Adrenal gland (tissue), 12 donors: ENCODE results near the gene SEC24D. TPM values are rescaled to one million over a fixed set of nuclear protein-coding genes. Genes with fewer than 3 reads are reported as not detected.

Source experiments
- DNase-seq, 7 donors: peaks; one replicate each; pipeline ENCODE4 v3.0.0-alpha.2; 2019 to 2020
- H3K27ac ChIP-seq, 5 donors: fragments of 200-600 bp; sonication (generic) in 4 of 5; 1 replicate in 3 of 5; 2 replicates in 2 of 5; pipeline versions ENCODE4 v1.5.1 to v1.8.0; 2016 to 2020; ENCODE audit warnings: mild to moderate bottlenecking in 1 of 5
- H3K27me3 ChIP-seq: fragments of 200-600 bp; 2 replicates; pipeline ENCODE4 v1.8.0; 2021
- H3K36me3 ChIP-seq, 2 donors: fragments of 200-600 bp; replicated peaks in 1 of 2; 1 replicate in 1 of 2; 2 replicates in 1 of 2; pipeline versions ENCODE4 v1.5.1 to v1.8.0; 2018 to 2022
- H3K4me1 ChIP-seq, 2 donors: fragments of 200-600 bp; replicated peaks in 1 of 2; 1 replicate in 1 of 2; 2 replicates in 1 of 2; pipeline versions ENCODE4 v1.5.1 to v1.8.0; 2018 to 2021
- H3K4me3 ChIP-seq, 4 donors: fragments of 200-600 bp; sonication (generic) in 3 of 4; one replicate each; pipeline ENCODE4 v1.5.1; 2016 to 2018
- H3K9me3 ChIP-seq, 3 donors: fragments of 200-600 bp; sonication (generic) in 1 of 3; replicated peaks in 1 of 3; 1 replicate in 2 of 3; 2 replicates in 1 of 3; pipeline versions ENCODE4 v1.5.1 to v1.8.0; 2016 to 2021
- POLR2A ChIP-seq, 2 donors: fragments of 450-650 bp; IDR thresholded peaks; one replicate each; pipeline ENCODE4 v1.6.1; 2017; ENCODE audit warnings: antibody characterized with exemption in 2 of 2, mild to moderate bottlenecking in 2 of 2, moderate library complexity in 1 of 2
- WGBS, 4 donors: extraction: QIAGEN DNeasy Blood & Tissue Kit in 2 of 4; methylation state at CpG; one replicate each; pipeline versions ENCODE4 v1.1.5 to v1.1.7; 2013 to 2017; 5-methylcytosine and 5-hydroxymethylcytosine counted together
- intact Hi-C, 2 donors: fragments of 100-400 bp; cut with DNase I; formaldehyde crosslinking; loops; one replicate each; pipeline versions ENCODE4 v1.14.1 to v1.15.0; 2022 to 2023
- polyA plus RNA-seq, 3 donors: library from polyadenylated mRNA; stranded (reverse); fragments of 200-250 nt in 2 of 3; fragments of 350-450 nt in 1 of 3; fragmentation: Illumina TruSeq in 1 of 3; extraction: RNeasy Lipid Tissue Mini Kit (QIAGEN cat#74804) in 1 of 3; gene quantifications; one replicate each; pipeline ENCODE4 v1.2.3, GENCODE V29; 2013 to 2014
- total RNA-seq, 9 donors: library from RNA; depleted of rRNA in 4 of 9; stranded (reverse); fragments of >200 nt in 4 of 9; fragments of 120-200 nt in 1 of 9; fragmentation: NEBNext Ultra II Directional in 1 of 9; extraction: Animal tissue kit (Norgen Biotek cat#: 25700) in 1 of 9; gene quantifications; one replicate each; pipeline versions ENCODE4 v1.1.0 to v1.2.4, GENCODE V29; 2013 to 2023
- TF ChIP-seq, protein P1 (sequence below), 6 experiments: fragments of 450-650 bp in 4 of 6; fragments of 200-600 bp in 2 of 6; sonication (generic) in 1 of 6; IDR thresholded peaks; 1 replicate in 5 of 6; 2 replicates in 1 of 6; pipeline versions ENCODE4 v1.5.1 to v1.8.0; 2016 to 2021; ENCODE audit warnings: antibody characterized with exemption in 6 of 6, mild to moderate bottlenecking in 2 of 6, moderate library complexity in 1 of 6
- donor health status: healthy with polysubstance abuse.
- donor health status: Bipolar disorder and iron deficiency.
- donor health status: DM: yes; HTN: yes; CAD: no.
- donor health status: DM: no; HTN: no; CAD: no.
- donor health status: DM: no; HTN: no; CAD: no.
- donor health status: DM: yes; HTN: yes; CAD: no.

Gene SEC24D
- total and polyA plus RNA-seq, 12 donors: 5.3 to 93.6 (median 33.8) TPM

DNA sequence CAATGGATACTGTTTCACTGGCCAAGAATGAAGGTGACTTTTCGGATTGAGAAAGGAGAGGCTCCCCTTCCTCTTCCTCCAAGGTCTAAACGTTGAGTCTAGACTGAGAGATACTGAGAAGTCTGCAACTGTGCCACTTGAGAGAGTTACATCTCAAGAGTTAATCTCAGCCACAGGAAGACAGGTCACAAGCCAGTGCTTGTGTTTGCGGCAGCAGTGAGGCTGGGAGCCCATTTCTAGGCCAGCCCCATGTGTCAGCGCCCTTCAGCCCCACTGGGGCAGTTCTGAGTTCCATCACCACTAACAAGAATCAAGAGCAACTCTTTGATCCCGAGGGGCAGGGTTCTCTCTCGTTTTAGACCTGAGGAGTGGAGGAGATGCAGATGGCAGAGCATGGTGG is 7.3 kb upstream of the SEC24D start:
- TF ChIP-seq POLR2A (IDR thresholded peaks at IDR 0.05): no peak
- TF ChIP-seq, protein P1, sequence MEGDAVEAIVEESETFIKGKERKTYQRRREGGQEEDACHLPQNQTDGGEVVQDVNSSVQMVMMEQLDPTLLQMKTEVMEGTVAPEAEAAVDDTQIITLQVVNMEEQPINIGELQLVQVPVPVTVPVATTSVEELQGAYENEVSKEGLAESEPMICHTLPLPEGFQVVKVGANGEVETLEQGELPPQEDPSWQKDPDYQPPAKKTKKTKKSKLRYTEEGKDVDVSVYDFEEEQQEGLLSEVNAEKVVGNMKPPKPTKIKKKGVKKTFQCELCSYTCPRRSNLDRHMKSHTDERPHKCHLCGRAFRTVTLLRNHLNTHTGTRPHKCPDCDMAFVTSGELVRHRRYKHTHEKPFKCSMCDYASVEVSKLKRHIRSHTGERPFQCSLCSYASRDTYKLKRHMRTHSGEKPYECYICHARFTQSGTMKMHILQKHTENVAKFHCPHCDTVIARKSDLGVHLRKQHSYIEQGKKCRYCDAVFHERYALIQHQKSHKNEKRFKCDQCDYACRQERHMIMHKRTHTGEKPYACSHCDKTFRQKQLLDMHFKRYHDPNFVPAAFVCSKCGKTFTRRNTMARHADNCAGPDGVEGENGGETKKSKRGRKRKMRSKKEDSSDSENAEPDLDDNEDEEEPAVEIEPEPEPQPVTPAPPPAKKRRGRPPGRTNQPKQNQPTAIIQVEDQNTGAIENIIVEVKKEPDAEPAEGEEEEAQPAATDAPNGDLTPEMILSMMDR (IDR thresholded peaks at IDR 0.05): no peak
- no peak for DNase-seq
- no peak overlapping the region for H3K27ac ChIP-seq
- H3K27me3 ChIP-seq: no peaks in the 10 kb centered on the region
- H3K4me1 ChIP-seq: no peaks in the 10 kb centered on the region
- intact Hi-C loops: no loop called here
- H3K9me3 ChIP-seq: no peaks in the 10 kb centered on the region
- H3K36me3 ChIP-seq: no peaks in the 10 kb centered on the region
- 68 to 83% (median 75%) methylated on average over 5 to 6 of the region's 6 CpGs for WGBS, 4 donors
- H3K4me3 ChIP-seq: no peak overlapping the region

DNA sequence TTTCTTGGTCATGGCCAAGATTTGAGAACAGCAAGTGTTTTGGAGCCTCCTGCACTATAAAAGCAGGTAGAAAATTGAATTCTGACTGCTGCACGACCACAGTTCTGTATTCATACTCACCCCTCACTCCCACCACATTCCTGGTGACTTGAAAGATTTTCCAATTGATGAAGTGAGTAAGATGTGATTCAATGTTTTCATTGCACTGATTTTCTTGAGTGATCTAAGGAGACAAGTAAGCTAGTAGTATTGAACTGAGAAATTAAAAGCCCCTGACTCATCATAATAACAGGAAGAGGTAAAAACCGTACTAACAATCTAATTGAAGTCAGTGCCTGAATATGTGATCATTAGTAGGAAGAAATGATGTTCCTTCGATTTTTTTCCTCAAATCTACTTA is 6.1 kb upstream of the SEC24D start:
- intact Hi-C loops: no loop called here
- no peaks in the 10 kb centered on the region for H3K27me3 ChIP-seq
- no peak for TF ChIP-seq POLR2A (IDR thresholded peaks at IDR 0.05)
- TF ChIP-seq, protein P1 (IDR thresholded peaks at IDR 0.05): no peak
- WGBS, 4 donors: 39 to 81% (median 64%) methylated on average over 3 of the region's 3 CpGs
- no peaks in the 10 kb centered on the region for H3K36me3 ChIP-seq
- H3K9me3 ChIP-seq: no peaks in the 10 kb centered on the region
- H3K4me3 ChIP-seq: no peak overlapping the region
- no peak overlapping the region for H3K27ac ChIP-seq
- no peak for DNase-seq
- H3K4me1 ChIP-seq: no peaks in the 10 kb centered on the region

DNA sequence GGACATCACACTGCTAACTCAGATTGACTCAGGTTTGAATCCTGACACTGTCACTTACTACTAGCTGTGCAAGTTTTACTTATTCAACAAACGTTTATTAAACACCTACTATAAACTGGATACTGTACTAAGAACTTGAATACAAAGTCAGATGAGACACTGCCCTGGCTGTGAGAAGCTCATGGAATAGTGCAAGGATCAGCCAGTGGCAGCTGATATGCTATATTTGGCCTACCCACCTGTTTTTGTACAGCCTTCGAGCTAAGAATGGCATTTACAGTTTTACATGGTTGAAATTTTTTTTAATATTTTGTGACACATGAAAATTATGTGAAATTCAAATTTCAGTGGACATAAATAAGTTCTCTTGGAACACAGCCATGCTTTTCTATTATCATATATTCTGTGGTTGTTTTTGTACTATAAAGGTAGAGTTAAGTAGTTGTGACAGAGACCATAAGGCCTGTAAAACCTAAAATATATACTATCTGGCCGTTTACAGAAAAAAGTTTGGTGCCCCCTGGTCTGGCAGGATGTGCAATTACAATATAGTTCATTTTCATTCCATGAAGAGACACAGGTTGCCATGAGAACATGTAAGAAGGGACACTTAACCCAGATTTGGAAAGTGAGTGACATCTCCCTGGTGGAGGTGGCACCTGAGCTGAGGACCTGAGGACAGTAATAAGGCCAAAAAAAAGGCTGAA is 3.4 kb upstream of the SEC24D start:
- intact Hi-C loops: no loop called here
- Histone ChIP-seq H3K36me3 (no peaks in the 10 kb centered on the region), H3K9me3 (no peaks in the 10 kb centered on the region), H3K27me3 (no peaks in the 10 kb centered on the region), H3K4me1 (peaks cover 0 to 6% of the 10 kb centered on the region in 2 donors), H3K27ac (no peak overlapping the region), H3K4me3 (no peak overlapping the region)
- TF ChIP-seq, protein P1 (IDR thresholded peaks at IDR 0.05): no peak
- no peak for TF ChIP-seq POLR2A (IDR thresholded peaks at IDR 0.05)
- no peak for DNase-seq
- 52 to 67% (median 58%) methylated on average over 3 of the region's 3 CpGs for WGBS, 4 donors

DNA sequence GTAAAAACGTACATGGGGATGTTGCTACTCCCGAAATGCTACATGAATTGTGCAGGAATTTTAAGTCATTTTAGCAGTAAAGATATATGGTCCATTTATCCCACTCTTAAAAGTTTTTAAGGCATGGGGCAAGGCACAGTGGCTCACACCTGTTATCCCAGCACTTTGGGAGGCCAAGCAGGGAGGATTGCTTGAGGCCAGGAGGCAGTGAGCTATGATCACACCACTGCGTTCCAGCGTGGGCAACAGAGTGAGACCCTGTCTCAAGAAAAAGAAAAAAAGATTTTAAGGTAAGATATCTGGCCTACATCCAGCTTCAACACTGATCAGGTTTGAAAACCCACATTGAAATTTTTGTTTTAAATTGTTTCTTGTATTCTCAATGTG is 1.2 kb upstream of the SEC24D start:
- 61 to 74% (median 69%) methylated on average over 4 of the region's 4 CpGs for WGBS, 4 donors
- Histone ChIP-seq H3K4me1 (peaks cover 0 to 28% of the 10 kb centered on the region in 2 donors), H3K36me3 (peaks cover 0 to 15% of the 10 kb centered on the region in 2 donors), H3K27ac (no peak overlapping the region), H3K9me3 (no peaks in the 10 kb centered on the region), H3K4me3 (no peak overlapping the region), H3K27me3 (no peaks in the 10 kb centered on the region)
- TF ChIP-seq POLR2A (IDR thresholded peaks at IDR 0.05): no peak
- TF ChIP-seq, protein P1 (IDR thresholded peaks at IDR 0.05): no peak
- DNase-seq: no peak
- intact Hi-C loops: no loop called here
